HG03354 (cell line): Measurements from ENCODE around the gene TGM2.
"Not testable (repeated sequence)": the region's sequence is repeated elsewhere in the genome, so short reads cannot be mapped to it uniquely, and the experiment has no call there.

Source experiments
- ATAC-seq: cut with Tn5 transposase; IDR thresholded peaks from one replicate; pipeline ENCODE4 v1.9.1; 2021; ENCODE audit warnings: mild to moderate bottlenecking; ENCODE audit not compliant: unreplicated experiment, poor library complexity, severe bottlenecking

Gene TGM2

GRCh38 chr20:38108986-38109541, 56.0 kb downstream of the TGM2 start:
- no peak for ATAC-seq

GRCh38 chr20:38108438-38108985, 56.6 kb downstream of the TGM2 start:
- no peak for ATAC-seq

GRCh38 chr20:38107916-38108315, 57.2 kb downstream of the TGM2 start:
- ATAC-seq, result not testable (repeated sequence)

- ATAC-seq, result not testable (repeated sequence)
These were observed 57.7 kb downstream of the TGM2 start for GRCh38 chr20:38107386-38107785.

DNA sequence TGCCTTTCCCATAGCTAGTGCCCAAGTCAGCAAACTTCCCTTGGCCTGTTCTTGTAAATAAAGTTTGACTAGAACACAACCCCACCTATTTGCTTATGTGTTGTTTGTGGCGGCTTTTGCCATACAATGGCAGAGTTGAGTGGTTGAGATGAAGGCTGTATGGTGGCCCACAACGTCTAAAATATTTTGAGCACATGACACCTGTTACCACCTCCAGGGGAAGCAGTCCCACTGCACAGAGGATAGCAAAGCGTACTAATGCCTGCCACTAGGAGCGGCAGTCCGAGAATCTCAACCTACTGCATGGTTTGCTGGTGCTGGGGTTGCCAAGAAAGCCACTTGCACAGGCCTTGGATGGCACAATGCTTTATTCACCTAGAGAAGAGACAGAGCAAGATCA, 58.6 kb downstream of the TGM2 start:
- ATAC-seq, result no peak

DNA sequence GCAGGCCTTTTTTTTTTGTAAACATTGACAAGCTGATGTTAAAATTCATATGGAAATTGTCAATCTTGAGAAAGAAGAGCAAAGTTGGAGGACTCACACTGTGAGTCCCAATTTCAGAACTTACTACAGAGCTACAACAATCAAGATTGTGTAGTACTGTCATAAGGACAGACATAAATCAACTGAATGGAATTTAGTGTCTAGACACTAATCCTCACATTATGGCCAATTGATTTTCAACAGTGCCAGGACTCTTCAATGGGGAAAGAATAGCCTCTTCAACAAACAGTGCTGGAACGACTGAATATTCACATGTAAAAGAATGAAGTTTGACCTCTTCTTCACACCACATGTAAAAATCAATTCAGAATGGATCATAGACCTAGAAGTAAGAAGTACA, 60.8 kb downstream of the TGM2 start:
- ATAC-seq, result no peak

DNA sequence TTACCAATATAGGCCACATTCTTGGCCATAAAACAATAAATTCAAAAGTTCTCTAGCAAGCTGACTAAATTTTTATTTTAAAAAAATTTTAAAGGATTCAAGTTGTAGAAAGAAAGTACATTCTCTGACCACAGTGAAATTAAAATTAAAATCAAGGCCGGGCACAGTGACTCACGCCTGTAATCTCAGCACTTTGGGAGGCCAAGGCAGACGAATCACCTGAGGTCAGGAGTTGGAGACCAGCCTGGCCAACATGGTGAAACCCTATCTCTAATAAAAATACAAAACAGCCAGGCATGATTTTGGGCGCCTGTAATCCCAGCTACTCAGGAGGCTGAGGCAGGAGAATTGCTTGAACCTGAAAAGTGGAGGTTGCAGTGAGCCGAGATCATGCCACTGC, 62.9 kb downstream of the TGM2 start:
- ATAC-seq, result not testable (repeated sequence)

- ATAC-seq, result no peak
These were observed 66.1 kb downstream of the TGM2 start for GRCh38 chr20:38098952-38099351.

- no peak for ATAC-seq
These were observed 69.9 kb downstream of the TGM2 start for GRCh38 chr20:38095017-38095686.

GRCh38 chr20:38094373-38094891, 70.6 kb downstream of the TGM2 start:
- ATAC-seq, result peak; percentile 74

- no peak for ATAC-seq
These were observed 71.4 kb downstream of the TGM2 start for GRCh38 chr20:38093641-38094077.

GRCh38 chr20:38092915-38093314, 72.2 kb downstream of the TGM2 start:
- ATAC-seq, result no peak

GRCh38 chr20:38092260-38092857, 72.7 kb downstream of the TGM2 start:
- ATAC-seq, result no peak

GRCh38 chr20:38091441-38092216, 73.4 kb downstream of the TGM2 start:
- no peak for ATAC-seq

DNA sequence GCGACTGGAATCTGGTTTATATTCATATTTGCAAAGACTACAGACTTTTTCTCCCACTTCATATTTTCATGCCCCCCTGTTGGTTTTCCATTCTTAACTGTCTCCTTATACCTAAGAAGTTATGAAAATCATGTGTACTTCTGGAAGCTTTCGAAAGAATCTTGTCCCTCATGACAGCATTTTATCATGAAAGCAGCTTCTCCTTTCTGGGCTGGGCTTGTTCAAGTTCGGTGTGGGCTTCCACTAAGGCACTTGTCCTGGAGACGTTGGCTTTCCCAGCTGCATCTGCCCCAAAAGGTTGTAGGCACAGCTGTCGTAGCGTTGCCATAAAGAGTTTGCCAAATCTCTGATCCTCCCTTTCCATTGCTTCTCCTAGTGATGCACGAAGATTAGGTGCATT, 75.0 kb downstream of the TGM2 start:
- ATAC-seq, result no peak

GRCh38 chr20:38089500-38089899, 75.6 kb downstream of the TGM2 start:
- ATAC-seq, result no peak

- ATAC-seq, result no peak
These were observed 80.0 kb downstream of the TGM2 start for GRCh38 chr20:38085026-38085425.

GRCh38 chr20:38084425-38084951, 80.6 kb downstream of the TGM2 start:
- ATAC-seq, result no peak

DNA sequence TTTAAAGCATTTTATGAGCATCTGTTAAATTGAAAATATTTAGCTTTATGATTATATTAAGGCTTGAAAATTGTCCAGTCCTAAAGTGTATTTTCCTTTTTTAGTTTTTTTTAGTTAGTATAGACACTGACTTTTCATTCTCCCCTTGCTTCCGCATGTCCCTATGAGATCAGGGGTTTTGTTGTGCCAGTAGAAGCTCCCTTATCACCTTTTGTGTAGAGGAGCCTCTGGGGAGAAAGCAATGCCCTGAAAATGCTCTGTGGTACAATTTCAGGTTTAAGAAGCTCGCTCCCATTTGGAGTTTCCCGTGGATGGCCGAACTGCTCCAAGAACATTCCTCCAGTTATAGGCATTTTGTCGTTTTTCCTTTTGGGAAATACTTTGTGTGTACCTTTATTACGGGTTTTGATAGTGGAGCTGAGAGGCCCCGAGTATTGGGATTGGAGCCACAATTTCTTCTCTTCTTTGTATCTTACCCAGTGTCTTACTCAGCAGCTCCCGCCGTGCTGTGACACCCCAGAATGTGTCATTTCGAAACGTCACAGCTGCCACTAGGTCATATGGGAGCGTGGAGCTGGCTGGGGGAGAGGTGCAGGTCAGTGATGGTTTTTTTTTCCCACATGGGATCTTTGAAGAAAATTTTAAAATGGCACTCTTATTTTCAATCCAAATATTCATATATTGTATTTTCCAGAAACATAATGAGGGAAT, 81.6 kb downstream of the TGM2 start:
- ATAC-seq, result no peak
